CD4-positive, alpha-beta T cell (primary cell): ENCODE results near the gene SCGB1A1. TPM values are rescaled to one million over a fixed set of nuclear protein-coding genes. Genes with fewer than 3 reads are reported as not detected.

Experiments
- ATAC-seq: fragments of 200-7000 bp; cut with Tn5 transposase; one replicate; pipeline ENCODE4 v1.10.0; 2022; ENCODE audit warnings: mild to moderate bottlenecking; ENCODE audit not compliant: poor library complexity
- CTCF ChIA-PET: fragments of 350-600 bp; sonication (Branson Sonifier 250); formaldehyde crosslinking; loops from one replicate; lab custom pipeline; 2021; ENCODE audit warnings: antibody characterized with exemption, inconsistent platforms; lab: Charles Lee
- POLR2A ChIA-PET: fragments of 350-600 bp; sonication (Branson Sonifier 250); formaldehyde crosslinking; loops from one replicate; lab custom pipeline; 2021; ENCODE audit warnings: antibody characterized with exemption, inconsistent platforms; lab: Charles Lee
- DNase-seq, 14 experiments: peaks; one replicate each; pipeline ENCODE4 v3.0.0-alpha.2; 2013 to 2020; ENCODE audit warnings: mixed read lengths in 2 of 14
- H3K27ac ChIP-seq, 2 donors: one replicate each; pipeline versions ENCODE4 v1.5.1 to v1.7.0; 2013; ENCODE audit warnings: low read length in 2 of 2, low read depth in 1 of 2, mild to moderate bottlenecking in 1 of 2
- H3K27me3 ChIP-seq, 2 experiments: 1 replicate in 1 of 2; 2 replicates in 1 of 2; pipeline versions ENCODE4 v1.6.1 to v1.7.0; 2013; ENCODE audit warnings: low read length in 2 of 2, control low read depth in 1 of 2, mild to moderate bottlenecking in 1 of 2, moderate library complexity in 1 of 2; ENCODE audit not compliant: insufficient read depth in 2 of 2, control insufficient read depth in 1 of 2
- H3K36me3 ChIP-seq: one replicate; pipeline ENCODE4 v1.6.1; 2013; ENCODE audit warnings: low read length, control low read depth; ENCODE audit not compliant: insufficient read depth
- H3K4me1 ChIP-seq: one replicate; pipeline ENCODE4 v1.6.1; 2013; ENCODE audit warnings: low read length, control low read depth; ENCODE audit not compliant: insufficient read depth
- H3K4me3 ChIP-seq: one replicate; pipeline ENCODE4 v1.5.1; 2013; ENCODE audit warnings: mild to moderate bottlenecking, low read length, moderate library complexity
- H3K9me3 ChIP-seq, 2 experiments: 1 replicate in 1 of 2; 2 replicates in 1 of 2; pipeline versions ENCODE4 v1.6.1 to v1.7.0; 2013; ENCODE audit warnings: low read length in 2 of 2, mild to moderate bottlenecking in 2 of 2, control low read depth in 1 of 2, moderate library complexity in 1 of 2; ENCODE audit not compliant: control insufficient read depth in 1 of 2, insufficient read depth in 1 of 2
- H3K27ac Mint-ChIP-seq: one replicate; pipeline ENCODE4 v1.8.0; 2020; ENCODE audit warnings: mixed read lengths
- H3K27me3 Mint-ChIP-seq: one replicate; pipeline ENCODE4 v1.8.0; 2021; ENCODE audit warnings: mixed read lengths
- H3K36me3 Mint-ChIP-seq: one replicate; pipeline ENCODE4 v1.8.0; 2021; ENCODE audit warnings: low read depth, mixed read lengths
- H3K4me1 Mint-ChIP-seq: one replicate; pipeline ENCODE4 v1.8.0; 2021; ENCODE audit warnings: low read depth, mixed read lengths
- H3K4me3 Mint-ChIP-seq: one replicate; pipeline ENCODE4 v1.8.0; 2020; ENCODE audit warnings: mild to moderate bottlenecking, mixed read lengths
- H3K9me3 Mint-ChIP-seq: one replicate; pipeline ENCODE4 v1.8.0; 2020; ENCODE audit warnings: mixed read lengths
- intact Hi-C, 2 experiments: fragments of 100-400 bp; cut with DNase I in 1 of 2; cut with micrococcal nuclease in 1 of 2; formaldehyde crosslinking; loops; one replicate each; pipeline versions ENCODE4 v1.15.1 to v1.9.0; 2023 to 2025; cut with DNase I, micrococcal nuclease
- total RNA-seq, 174 experiments: library from RNA in 2 of 174; stranded (reverse) in 2 of 174; gene quantifications; one replicate each; pipeline ENCODE4 v1.2.3 and lab custom pipeline; 2021 to 2026
- TF ChIP-seq, protein P1 (sequence below): fragments of 200-600 bp; IDR thresholded peaks from one replicate; pipeline ENCODE4 v1.8.0; 2022; ENCODE audit warnings: antibody characterized with exemption, mild to moderate bottlenecking

Gene SCGB1A1
- total RNA-seq, 2 experiments from 2014 or later: not detected

DNA sequence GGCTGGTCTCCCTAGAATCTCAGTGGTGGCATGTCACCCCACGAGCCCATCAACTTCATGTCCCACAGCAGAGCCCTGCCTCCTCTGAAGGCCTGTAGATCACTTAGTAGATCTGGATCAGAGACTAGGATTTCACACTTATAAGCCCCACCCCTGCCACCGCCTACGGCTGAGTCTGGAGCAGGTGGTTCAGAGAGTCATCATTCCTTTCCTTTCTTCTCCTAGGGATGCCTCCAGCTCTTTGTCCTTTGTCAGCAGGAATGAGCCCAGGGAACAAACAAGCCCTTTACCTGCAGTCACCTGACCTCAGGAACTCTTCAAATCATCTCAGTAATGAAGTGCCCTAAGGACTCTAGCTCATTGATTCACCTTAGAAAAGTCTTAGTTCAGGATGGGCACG, 37.8 kb downstream of the SCGB1A1 start:
- no peaks in the 10 kb centered on the region for H3K9me3 Mint-ChIP-seq
- no peaks in the 10 kb centered on the region for H3K36me3 Mint-ChIP-seq
- no peak overlapping the region for H3K27ac ChIP-seq
- H3K27me3 Mint-ChIP-seq: no peaks in the 10 kb centered on the region
- no peaks in the 10 kb centered on the region for H3K36me3 ChIP-seq
- ChIA-PET CTCF (no interaction called here), POLR2A (interaction anchor here (0.6 kb wide), 1 partner anchor 11 kb away, joined by 3 read pairs; no protein-coding TSS in a partner anchor)
- no peaks in the 10 kb centered on the region for H3K4me1 Mint-ChIP-seq
- no peaks in the 10 kb centered on the region for H3K4me1 ChIP-seq
- no peaks in the 10 kb centered on the region for H3K9me3 ChIP-seq
- TF ChIP-seq, protein P1, sequence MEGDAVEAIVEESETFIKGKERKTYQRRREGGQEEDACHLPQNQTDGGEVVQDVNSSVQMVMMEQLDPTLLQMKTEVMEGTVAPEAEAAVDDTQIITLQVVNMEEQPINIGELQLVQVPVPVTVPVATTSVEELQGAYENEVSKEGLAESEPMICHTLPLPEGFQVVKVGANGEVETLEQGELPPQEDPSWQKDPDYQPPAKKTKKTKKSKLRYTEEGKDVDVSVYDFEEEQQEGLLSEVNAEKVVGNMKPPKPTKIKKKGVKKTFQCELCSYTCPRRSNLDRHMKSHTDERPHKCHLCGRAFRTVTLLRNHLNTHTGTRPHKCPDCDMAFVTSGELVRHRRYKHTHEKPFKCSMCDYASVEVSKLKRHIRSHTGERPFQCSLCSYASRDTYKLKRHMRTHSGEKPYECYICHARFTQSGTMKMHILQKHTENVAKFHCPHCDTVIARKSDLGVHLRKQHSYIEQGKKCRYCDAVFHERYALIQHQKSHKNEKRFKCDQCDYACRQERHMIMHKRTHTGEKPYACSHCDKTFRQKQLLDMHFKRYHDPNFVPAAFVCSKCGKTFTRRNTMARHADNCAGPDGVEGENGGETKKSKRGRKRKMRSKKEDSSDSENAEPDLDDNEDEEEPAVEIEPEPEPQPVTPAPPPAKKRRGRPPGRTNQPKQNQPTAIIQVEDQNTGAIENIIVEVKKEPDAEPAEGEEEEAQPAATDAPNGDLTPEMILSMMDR: no peak
- intact Hi-C loops: no loop called here
- H3K4me3 Mint-ChIP-seq: no peak overlapping the region
- H3K27me3 ChIP-seq: no peaks in the 10 kb centered on the region
- no peak overlapping the region for H3K4me3 ChIP-seq
- no peak overlapping the region for H3K27ac Mint-ChIP-seq
- no peak for DNase-seq
- no peak for ATAC-seq

DNA sequence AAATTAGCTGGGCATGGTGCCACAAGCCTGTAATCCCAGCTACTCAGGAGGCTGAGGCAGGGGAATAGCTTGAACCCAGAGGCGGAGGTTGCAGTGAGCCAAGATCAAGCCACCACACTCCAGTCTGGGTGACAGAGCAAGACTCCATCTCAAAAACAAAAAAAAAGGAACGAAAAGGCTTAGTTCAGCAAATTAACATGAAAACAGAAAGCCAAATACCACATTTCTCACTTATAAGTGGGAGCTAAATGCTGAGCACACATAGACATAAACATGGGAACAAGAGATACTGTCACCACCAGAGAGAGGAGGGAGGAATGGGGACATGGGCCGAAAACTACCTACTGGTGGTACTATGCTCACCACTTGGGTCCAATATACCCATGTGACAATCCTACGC, 38.6 kb downstream of the SCGB1A1 start:
- Mint-ChIP-seq H3K4me1 (no peaks in the 10 kb centered on the region), H3K27ac (no peak overlapping the region), H3K9me3 (no peaks in the 10 kb centered on the region), H3K36me3 (no peaks in the 10 kb centered on the region), H3K27me3 (no peaks in the 10 kb centered on the region), H3K4me3 (no peak overlapping the region)
- TF ChIP-seq, protein P1: no peak
- no peak for DNase-seq
- no peak for ATAC-seq
- Histone ChIP-seq H3K4me1 (no peaks in the 10 kb centered on the region), H3K27ac (no peak overlapping the region), H3K4me3 (no peak overlapping the region), H3K9me3 (no peaks in the 10 kb centered on the region), H3K27me3 (no peaks in the 10 kb centered on the region), H3K36me3 (no peaks in the 10 kb centered on the region)
- intact Hi-C loops: no loop called here
- ChIA-PET CTCF (interaction anchor here (1.0 kb wide), 1 partner anchor 33 kb away, joined by 3 read pairs; no protein-coding TSS in a partner anchor), POLR2A (no interaction called here)

DNA sequence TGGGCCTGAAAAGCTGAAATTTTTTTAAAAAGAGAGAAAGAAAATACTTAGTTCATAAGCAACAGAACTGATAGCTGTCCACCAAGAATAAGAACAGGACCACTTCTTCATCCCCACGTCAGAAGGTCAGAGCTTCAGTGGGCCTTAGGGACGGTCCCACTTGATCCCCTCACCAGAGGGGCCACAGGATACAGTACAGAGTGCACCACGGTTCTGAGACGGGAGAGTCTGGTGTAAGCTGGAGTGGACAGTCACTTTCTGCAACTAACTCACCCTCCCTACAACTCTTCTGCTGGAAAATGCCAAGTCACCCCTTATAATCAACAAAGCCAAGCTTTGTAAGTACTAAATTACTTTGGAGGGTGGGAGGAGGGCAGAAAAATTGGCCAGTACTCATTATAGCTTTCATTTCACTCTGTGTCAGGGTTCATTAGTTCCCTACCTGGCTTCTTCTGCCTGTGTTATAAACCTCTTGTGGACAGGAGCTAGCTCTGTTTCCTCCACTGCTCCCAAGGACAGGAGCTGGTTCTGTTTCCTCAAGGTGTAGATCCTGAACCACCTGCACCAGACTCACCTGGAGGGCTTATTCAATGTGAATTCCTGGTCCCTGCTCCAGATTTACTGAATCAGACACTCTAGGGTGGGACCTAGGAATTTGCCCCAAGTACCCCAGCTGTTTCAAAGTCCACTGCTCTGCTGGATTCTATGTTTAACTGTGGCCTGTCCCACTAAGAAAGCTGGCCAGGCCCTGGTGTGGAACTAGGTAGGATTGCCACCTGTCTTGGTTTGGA, 39.6 kb downstream of the SCGB1A1 start:
- no peak overlapping the region for H3K4me3 ChIP-seq
- no peaks in the 10 kb centered on the region for H3K4me1 ChIP-seq
- Mint-ChIP-seq H3K9me3 (no peaks in the 10 kb centered on the region), H3K36me3 (no peaks in the 10 kb centered on the region), H3K27ac (no peak overlapping the region), H3K27me3 (no peaks in the 10 kb centered on the region), H3K4me3 (no peak overlapping the region), H3K4me1 (no peaks in the 10 kb centered on the region)
- no peaks in the 10 kb centered on the region for H3K36me3 ChIP-seq
- intact Hi-C loops: no loop called here
- ChIA-PET POLR2A (no interaction called here), CTCF (interaction anchor here (0.8 to 1.0 kb wide), 2 partner anchors 34 to 102 kb away, joined by 3 read pairs; no protein-coding TSS in a partner anchor)
- no peaks in the 10 kb centered on the region for H3K27me3 ChIP-seq
- DNase-seq (no peak), ATAC-seq (no peak)
- no peak overlapping the region for H3K27ac ChIP-seq
- no peaks in the 10 kb centered on the region for H3K9me3 ChIP-seq
- TF ChIP-seq, protein P1: no peak
